GM19351 (cell line): ENCODE measurements around the gene SPARC.
"Not testable (repeated sequence)": the region's sequence is repeated elsewhere in the genome, so short reads cannot be mapped to it uniquely, and the experiment has no call there.

Source experiments
- ATAC-seq: cut with Tn5 transposase; IDR thresholded peaks from one replicate; pipeline ENCODE4 v1.9.1; 2021; ENCODE audit warnings: mild to moderate bottlenecking, moderate library complexity; ENCODE audit not compliant: unreplicated experiment

Gene SPARC

DNA sequence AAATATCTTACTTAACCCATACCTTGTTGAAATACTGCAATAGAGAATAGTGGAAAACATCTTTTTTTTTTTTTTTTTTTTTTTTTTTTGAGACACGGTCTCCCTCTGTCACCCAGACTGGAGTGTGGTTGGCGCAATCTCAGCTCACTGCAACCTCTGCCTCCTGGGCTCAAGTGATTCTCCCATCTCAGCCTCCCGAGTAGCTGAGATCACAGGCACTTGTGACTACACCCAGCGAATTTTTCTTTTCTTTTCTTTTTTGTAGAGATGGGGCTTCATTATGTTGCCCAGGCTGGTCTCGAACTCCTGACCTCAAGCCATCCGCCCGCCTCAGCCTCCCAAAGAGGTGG lies 6.6 kb downstream of the SPARC start:
- not testable (repeated sequence) for ATAC-seq

- ATAC-seq, result no peak
These were observed 7.1 kb downstream of the SPARC start for GRCh38 chr5:151679421-151680155.

DNA sequence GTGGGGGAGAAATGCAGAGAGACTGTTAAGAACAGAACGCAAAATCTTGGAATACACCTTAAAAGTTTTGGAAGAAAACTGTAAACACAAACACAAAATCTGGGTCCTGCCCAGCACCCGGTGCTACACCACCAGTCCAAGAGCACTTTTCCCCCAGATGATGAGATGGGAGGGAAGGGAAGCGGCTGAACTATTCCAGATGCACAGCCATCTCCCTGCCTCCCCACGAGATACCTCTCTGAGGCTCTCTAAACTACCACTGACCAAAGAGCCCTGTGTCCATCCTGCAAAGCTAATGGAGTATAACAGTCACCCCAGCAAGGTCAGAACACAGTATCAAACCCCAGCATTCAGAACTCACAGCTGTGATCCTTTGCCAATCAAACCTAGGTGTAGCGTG lies 8.0 kb downstream of the SPARC start:
- no peak for ATAC-seq

DNA sequence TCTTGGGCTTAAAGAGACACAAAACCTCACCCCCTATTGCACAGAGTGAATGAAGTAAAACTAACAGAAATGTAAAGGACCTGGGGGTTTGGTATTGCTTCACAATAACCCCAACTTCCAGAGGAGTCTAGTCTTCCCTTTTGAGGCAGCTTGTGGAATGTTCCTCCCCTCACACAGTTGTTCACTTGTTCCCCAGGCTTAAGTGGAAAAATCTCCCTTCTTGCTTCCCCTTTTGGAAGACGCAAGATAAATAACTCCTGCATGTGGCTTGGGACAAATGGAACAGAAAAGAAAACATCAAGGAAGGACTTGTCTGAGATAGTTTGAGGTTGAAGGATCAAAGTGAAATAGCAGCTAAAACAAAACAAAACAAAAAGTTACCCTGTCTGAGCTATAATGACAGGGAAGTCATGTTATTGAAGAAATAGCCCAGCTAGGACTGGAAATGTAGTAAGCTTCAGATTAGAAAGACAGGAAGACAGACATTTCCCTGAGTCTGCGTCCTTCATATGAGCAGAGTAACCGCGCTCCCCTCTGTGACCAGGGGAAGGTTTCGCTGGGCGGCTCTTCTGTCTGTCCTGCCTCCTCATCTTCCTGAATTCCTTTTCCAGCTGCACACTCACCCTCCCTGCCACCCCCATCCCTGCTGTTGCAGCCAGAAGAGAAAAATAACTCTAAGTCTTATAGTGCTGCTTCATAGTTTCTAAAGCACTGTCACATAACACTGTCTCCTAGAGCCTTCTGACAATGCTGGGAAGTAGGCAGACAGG lies 8.8 kb downstream of the SPARC start:
- ATAC-seq, result no peak

DNA sequence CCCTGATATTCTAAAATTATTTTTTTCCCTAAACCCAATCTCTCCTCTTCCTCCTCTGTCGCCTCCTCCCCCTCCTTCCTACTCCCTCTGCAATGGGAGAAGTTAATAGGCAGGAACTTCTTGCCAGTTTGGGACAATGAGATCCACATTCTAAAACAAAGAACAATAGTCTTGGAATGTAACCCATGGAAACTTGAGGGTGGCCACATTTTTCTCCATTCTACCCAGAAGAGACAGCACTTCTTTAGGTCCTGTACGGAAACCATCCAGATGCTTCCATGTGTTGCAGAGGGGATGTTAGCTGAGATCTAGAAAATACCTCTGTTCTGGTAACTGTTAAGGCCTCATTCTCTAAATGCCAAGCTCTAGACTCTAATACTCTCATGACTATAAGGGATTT lies 10.0 kb downstream of the SPARC start:
- no peak for ATAC-seq

DNA sequence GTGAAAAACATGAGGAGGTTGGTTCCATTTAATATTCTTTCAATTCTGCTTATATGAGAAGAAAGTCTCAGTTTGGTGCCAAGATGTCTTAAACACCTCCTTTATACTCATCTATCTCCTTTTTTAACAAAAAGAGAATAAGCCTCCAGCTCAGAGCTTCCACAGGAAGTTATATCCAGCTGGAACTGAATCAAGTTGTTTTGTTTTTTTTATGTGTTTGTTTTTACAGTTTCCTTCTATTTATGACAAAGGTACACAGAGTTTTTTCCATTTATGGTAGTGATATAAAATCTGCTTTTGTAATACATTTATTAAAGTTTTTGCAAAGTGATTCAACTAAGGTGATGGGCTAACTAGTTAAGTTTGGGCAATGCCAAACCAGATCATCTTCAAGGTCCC lies 10.4 kb downstream of the SPARC start:
- ATAC-seq, result no peak

DNA sequence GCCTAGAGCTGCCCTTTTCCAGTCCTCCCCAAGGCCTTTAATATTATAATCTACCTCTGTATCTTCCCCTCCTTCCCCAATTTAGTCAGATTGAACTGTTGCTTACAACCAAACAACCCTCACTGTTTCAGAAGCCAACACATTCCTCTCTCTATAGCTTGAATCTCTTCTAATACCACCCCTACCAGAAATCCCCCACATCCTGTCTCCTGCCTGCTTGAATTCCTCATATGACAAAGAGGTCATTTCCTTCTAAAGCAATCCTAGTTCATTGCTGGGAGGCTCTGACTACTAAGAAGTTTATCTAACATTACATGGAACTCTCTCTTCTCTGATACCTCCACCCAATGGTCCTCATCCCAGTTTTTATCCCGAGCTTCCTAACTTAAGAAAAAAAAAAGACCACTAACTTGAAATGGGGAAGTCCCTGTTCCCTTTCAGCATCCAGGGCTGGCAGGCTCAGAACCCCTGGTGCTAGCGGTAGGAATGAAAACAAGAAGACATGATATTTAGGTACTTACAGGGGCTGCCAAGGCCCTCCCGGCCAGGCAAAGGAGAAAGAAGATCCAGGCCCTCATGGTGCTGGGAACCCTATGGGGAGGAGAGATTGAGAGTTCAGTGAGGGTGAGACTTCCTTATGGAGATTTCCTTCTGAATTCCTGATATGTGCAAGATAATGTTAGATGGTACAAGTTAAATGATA lies 11.0 kb downstream of the SPARC start:
- ATAC-seq, result peak; percentile 54

GRCh38 chr5:151674626-151675610 lies 11.8 kb downstream of the SPARC start:
- ATAC-seq, result no peak

DNA sequence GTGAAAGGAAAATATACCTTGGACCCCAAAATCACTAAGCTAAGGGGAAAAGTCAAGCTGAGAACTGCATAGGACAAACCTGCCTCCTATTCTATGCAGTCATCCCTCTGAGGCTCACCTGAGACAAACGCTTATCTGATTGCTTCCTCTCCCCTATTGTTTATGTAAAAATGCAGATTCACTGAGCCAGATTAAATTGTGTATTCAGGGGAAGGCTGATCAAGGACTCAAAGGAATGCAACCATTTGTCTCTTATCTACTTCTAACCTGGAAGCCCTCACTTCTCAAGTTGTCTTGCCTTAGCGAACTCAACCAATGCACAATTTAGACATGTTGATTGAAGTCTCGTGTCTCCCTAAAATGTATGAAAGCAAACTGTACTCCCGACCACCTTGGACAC lies 13.3 kb downstream of the SPARC start:
- ATAC-seq, result no peak

DNA sequence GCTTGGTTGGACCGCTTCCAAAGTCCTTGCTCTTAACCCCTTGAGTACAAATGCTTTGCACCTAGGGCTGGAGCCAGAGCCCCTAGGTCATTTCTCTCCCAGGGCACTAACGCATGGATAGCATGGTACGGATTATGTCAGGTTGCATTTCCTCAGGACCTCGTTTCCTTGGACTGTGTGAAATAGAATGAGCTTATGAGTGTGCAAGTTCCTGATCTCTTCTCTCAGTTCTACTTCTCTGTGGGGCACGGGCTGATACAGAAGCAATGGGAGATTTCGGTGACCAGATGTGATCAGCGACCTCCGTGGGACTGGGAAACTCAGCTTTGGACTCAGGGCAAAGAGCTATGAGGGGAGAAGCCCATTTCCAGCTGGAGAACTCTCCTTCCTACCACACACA lies 14.2 kb downstream of the SPARC start:
- no peak for ATAC-seq

DNA sequence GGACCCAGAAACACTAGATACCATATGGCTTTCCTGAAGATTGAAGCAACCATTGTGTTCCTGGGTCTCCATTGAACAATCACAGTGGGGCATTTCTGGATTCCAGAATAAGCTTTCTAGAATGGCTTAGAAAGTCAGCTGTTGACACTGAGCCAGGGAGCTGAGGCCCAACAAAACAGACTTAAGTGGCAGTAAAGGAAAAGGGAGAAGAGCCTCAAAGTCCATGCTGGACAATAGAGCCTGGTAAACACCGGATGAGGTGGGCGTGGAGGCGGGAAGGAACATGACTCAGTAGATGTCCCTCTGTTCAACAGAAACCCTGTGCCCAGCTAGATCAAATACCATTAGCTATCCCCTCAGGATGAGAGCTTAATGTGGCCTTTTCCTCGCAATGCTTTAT lies 14.8 kb downstream of the SPARC start:
- no peak for ATAC-seq

- ATAC-seq, result no peak
These were observed 15.6 kb downstream of the SPARC start for GRCh38 chr5:151670953-151671636.

DNA sequence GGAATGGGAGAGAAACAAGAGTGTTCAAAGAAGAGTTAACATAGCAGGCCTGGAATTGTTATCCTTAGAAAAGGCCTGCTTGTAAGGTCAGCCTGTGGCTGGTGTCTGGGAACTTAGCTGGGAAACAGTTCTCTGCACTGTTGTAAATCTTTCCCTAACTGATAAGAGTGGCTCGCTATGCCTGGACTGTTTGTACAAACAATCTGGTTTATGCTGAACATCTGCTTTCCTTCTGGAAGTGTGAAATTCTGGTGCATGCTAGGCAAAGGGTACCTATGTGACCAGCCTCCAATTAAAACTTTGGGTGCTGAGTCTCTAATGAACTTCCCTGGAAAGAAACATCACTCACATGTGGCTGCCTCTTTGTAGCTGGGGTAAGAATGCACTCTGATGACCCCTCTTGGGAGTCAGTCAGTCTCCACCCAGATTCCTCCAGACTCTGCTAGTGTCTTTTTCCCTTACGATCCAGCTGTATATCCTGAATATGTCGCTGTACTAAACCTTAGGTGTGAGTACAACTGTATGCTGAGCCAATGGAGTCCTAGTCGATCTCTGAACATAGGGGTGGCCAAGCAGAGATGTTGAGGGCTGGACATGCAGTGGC lies 16.5 kb downstream of the SPARC start:
- no peak for ATAC-seq

DNA sequence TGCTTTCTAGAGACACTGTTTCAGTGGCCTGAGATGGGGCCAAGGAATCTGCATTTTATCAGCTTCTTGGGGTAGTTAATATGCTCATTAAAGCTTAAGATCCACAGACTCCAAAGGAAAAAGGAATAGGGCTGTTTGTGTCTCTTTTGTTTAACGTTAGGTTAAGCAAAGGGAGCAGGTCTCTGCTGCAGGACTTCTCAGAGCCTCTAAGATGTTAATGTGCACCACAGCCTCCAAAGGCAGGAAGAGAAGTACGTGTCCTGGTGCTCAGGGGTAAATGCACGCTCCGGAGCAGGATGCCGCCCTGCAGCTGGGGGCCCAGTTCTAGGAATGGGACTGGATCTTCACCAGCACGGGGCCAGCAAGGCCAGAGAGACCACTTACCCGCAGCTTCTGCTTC lies 19.6 kb downstream of the SPARC start:
- ATAC-seq, result no peak

DNA sequence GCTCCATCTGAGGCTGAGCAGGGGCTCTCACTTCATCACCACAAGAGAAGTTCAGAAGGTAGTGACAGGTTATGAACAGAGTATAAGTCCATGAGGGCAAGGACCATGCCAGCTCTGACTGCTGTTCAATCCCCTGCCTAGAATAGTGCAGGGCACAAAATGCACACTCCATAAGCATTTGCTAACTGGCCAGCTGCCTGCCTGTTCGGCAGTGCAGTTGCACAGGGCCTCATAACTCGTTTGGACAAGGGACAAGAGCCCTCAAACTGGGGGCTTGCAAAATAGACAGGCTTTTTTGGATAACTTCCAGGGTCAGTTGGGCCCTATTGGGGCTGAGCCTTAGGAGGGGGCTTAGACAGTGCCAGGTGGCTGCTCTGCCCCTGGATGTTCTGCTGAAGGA lies 21.1 kb downstream of the SPARC start:
- ATAC-seq, result no peak

GRCh38 chr5:151664694-151665585 lies 21.8 kb downstream of the SPARC start:
- no peak for ATAC-seq

GRCh38 chr5:151663617-151664293 lies 23.0 kb downstream of the SPARC start:
- ATAC-seq, result no peak

- ATAC-seq, result peak; percentile 36
These were observed 23.9 kb downstream of the SPARC start for GRCh38 chr5:151662805-151663204.
